ENCODE results near the gene GALM.

DNA sequence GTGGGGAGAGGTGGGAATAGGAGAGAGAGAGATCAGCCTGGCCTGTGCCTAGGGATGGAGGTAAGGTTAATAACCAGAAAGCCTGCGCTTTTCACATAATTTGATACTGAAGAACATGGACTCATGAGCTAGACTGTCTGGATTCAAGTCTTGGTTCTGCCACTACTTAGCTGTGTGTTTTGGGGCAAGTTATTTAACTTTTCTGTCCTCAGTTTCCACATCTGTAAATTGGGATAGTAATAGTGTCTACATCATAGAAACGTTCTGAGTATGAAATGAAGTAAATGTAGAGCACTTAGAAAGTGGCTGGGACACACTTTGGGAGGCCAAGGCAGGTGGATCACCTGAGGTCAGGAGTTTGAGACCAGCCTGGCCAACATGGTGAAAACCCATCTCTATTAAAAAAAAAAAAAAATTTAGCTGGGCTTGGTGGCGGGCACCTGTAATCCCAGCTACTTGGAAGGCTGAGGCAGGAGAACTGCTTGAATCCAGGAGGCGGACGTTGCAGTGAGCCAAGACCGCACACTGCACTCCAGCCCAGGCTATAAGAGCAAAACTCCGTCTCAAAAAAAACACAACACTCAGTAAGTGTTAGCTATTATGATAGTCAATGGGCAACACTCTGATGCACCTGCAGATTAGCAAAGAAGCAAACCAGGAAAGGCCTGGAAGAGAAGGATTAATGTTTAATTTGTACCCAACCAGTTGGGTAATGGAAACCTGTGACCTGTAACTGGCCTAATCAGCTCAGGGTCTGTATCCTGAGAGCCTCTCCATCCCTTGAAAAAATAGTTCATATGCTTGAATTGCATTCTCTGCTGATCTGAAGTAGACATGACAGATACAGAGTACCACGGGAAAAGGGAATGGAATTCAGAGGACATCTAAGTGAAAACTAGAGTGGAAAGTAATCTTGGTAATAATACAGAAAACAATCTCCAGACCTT, 6.8 kb downstream of the GALM start:
- TF ChIP-seq, protein P1, sequence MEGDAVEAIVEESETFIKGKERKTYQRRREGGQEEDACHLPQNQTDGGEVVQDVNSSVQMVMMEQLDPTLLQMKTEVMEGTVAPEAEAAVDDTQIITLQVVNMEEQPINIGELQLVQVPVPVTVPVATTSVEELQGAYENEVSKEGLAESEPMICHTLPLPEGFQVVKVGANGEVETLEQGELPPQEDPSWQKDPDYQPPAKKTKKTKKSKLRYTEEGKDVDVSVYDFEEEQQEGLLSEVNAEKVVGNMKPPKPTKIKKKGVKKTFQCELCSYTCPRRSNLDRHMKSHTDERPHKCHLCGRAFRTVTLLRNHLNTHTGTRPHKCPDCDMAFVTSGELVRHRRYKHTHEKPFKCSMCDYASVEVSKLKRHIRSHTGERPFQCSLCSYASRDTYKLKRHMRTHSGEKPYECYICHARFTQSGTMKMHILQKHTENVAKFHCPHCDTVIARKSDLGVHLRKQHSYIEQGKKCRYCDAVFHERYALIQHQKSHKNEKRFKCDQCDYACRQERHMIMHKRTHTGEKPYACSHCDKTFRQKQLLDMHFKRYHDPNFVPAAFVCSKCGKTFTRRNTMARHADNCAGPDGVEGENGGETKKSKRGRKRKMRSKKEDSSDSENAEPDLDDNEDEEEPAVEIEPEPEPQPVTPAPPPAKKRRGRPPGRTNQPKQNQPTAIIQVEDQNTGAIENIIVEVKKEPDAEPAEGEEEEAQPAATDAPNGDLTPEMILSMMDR (tag by site-specific recombination; IDR thresholded peaks at IDR 0.05): no peak
- TF ChIP-seq, protein P2, sequence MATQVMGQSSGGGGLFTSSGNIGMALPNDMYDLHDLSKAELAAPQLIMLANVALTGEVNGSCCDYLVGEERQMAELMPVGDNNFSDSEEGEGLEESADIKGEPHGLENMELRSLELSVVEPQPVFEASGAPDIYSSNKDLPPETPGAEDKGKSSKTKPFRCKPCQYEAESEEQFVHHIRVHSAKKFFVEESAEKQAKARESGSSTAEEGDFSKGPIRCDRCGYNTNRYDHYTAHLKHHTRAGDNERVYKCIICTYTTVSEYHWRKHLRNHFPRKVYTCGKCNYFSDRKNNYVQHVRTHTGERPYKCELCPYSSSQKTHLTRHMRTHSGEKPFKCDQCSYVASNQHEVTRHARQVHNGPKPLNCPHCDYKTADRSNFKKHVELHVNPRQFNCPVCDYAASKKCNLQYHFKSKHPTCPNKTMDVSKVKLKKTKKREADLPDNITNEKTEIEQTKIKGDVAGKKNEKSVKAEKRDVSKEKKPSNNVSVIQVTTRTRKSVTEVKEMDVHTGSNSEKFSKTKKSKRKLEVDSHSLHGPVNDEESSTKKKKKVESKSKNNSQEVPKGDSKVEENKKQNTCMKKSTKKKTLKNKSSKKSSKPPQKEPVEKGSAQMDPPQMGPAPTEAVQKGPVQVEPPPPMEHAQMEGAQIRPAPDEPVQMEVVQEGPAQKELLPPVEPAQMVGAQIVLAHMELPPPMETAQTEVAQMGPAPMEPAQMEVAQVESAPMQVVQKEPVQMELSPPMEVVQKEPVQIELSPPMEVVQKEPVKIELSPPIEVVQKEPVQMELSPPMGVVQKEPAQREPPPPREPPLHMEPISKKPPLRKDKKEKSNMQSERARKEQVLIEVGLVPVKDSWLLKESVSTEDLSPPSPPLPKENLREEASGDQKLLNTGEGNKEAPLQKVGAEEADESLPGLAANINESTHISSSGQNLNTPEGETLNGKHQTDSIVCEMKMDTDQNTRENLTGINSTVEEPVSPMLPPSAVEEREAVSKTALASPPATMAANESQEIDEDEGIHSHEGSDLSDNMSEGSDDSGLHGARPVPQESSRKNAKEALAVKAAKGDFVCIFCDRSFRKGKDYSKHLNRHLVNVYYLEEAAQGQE (tag by site-specific recombination; IDR thresholded peaks at IDR 0.05): no peak
- no peak for TF ChIP-seq ZNF391 (tag by site-specific recombination; IDR thresholded peaks at IDR 0.05; ENCODE audit: borderline replicate concordance, low read depth)
- no peak for TF ChIP-seq ZNF335 (tag by site-specific recombination; conservative IDR thresholded peaks at IDR 0.05)
- TF ChIP-seq, protein P3, sequence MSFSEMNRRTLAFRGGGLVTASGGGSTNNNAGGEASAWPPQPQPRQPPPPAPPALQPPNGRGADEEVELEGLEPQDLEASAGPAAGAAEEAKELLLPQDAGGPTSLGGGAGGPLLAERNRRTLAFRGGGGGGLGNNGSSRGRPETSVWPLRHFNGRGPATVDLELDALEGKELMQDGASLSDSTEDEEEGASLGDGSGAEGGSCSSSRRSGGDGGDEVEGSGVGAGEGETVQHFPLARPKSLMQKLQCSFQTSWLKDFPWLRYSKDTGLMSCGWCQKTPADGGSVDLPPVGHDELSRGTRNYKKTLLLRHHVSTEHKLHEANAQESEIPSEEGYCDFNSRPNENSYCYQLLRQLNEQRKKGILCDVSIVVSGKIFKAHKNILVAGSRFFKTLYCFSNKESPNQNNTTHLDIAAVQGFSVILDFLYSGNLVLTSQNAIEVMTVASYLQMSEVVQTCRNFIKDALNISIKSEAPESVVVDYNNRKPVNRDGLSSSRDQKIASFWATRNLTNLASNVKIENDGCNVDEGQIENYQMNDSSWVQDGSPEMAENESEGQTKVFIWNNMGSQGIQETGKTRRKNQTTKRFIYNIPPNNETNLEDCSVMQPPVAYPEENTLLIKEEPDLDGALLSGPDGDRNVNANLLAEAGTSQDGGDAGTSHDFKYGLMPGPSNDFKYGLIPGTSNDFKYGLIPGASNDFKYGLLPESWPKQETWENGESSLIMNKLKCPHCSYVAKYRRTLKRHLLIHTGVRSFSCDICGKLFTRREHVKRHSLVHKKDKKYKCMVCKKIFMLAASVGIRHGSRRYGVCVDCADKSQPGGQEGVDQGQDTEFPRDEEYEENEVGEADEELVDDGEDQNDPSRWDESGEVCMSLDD (tag by site-specific recombination; IDR thresholded peaks at IDR 0.05): no peak
- TF ChIP-seq MEIS1 (CRISPR knock-in tag; IDR thresholded peaks at IDR 0.05; ENCODE audit: borderline replicate concordance): no peak
- no peak for TF ChIP-seq ZNF114 (tag by site-specific recombination; IDR thresholded peaks at IDR 0.05)
- TF ChIP-seq ZNF121 (tag by site-specific recombination; IDR thresholded peaks at IDR 0.05): no peak
